ENCODE measurements around the gene IKZF5.

Gene IKZF5

GRCh38 chr10:123014772-123015171 is 6.2 kb upstream of the IKZF5 start:
- DNase-seq: no peak

- no peak for DNase-seq
These were observed 5.1 kb upstream of the IKZF5 start for GRCh38 chr10:123013456-123014419.

GRCh38 chr10:123011987-123012386 is 3.4 kb upstream of the IKZF5 start:
- no peak for DNase-seq

GRCh38 chr10:123009105-123009820 is 668 bp upstream of the IKZF5 start:
- DNase-seq: peak; percentile 33

- DNase-seq: no peak
These were observed 839 bp downstream of the IKZF5 start for GRCh38 chr10:123007558-123008354.

- DNase-seq: no peak
These were observed 4.3 kb downstream of the IKZF5 start for GRCh38 chr10:123004298-123004697.

GRCh38 chr10:123001370-123001769 is 7.2 kb downstream of the IKZF5 start:
- no peak for DNase-seq

GRCh38 chr10:123000155-123000554 is 8.4 kb downstream of the IKZF5 start:
- DNase-seq: no peak

- DNase-seq: no peak
These were observed 9.2 kb downstream of the IKZF5 start for GRCh38 chr10:122999347-122999746.

- no peak for DNase-seq
These were observed 9.7 kb downstream of the IKZF5 start for GRCh38 chr10:122998934-122999333.

GRCh38 chr10:122998360-122998917 is 10.2 kb downstream of the IKZF5 start:
- DNase-seq: no peak

GRCh38 chr10:122997864-122998263 is 10.7 kb downstream of the IKZF5 start:
- no peak for DNase-seq

- DNase-seq: no peak
These were observed 12.7 kb downstream of the IKZF5 start for GRCh38 chr10:122995936-122996335.

GRCh38 chr10:122993797-122994336 is 14.7 kb downstream of the IKZF5 start:
- DNase-seq: no peak

GRCh38 chr10:122992031-122992585 is 16.5 kb downstream of the IKZF5 start:
- no peak for DNase-seq

- no peak for DNase-seq
These were observed 18.3 kb downstream of the IKZF5 start for GRCh38 chr10:122990278-122990677.

- no peak for DNase-seq
These were observed 20.1 kb downstream of the IKZF5 start for GRCh38 chr10:122988501-122988900.

- DNase-seq: no peak
These were observed 22.3 kb downstream of the IKZF5 start for GRCh38 chr10:122986335-122986734.

- DNase-seq: no peak
These were observed 23.9 kb downstream of the IKZF5 start for GRCh38 chr10:122984708-122985107.

- DNase-seq: no peak
These were observed 24.7 kb downstream of the IKZF5 start for GRCh38 chr10:122983898-122984297.

GRCh38 chr10:122981066-122981464 is 27.5 kb downstream of the IKZF5 start:
- no peak for DNase-seq
